ENCODE measurements around the gene CYTH4. TPM values are rescaled to one million over a fixed set of nuclear protein-coding genes. Genes with fewer than 3 reads are reported as not detected.

CYTH4 gene
- total and polyA plus RNA-seq, 10 of the 15 experiments (the other 5 are each of a cell fraction or from before 2014, with no cell fraction given), result 1.5 to 27.3 (median 16.9) TPM

DNA sequence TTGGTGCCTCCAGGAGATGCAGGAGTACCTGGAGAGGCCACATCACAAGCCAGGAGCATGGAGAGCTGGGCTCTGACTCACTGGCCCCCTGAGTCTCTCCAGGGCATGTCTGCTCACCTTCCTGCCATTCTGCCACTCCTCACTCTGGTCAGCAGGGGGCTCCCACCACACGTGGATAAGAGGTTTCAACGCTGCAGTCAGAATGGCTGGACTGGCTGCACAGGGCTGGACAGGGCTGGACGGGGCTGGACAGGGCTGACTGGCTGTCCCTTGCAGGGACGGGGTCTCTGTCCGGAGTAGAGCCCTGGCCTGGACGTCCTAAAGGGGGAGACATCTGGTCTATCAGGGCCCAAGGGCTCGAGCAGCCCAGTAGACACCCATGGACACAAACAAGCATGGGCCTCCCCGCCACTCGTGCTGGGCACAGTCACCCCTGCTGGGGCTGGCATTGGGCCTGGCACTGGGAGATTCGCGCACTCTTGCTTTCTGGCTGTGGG is 34.6 kb downstream of the CYTH4 start:
- TF ChIP-seq CHD2 (IDR thresholded peaks at IDR 0.05; ENCODE audit: borderline replicate concordance, low read depth, low read length), result peak; percentile 11; the same call in 1 of the 2 replicates
- TF ChIP-seq RUNX3 (IDR thresholded peaks at IDR 0.05; ENCODE audit: low read length), result no peak
- 0 out of 2 replicates have a peak, but pooled peaks have one; percentile 57 for TF ChIP-seq LARP7 (IDR thresholded peaks at IDR 0.05)
- TF ChIP-seq SMC3 (IDR thresholded peaks at IDR 0.05; ENCODE audit: borderline replicate concordance, low read length), result peak; percentile 90
- 0 out of 2 replicates have a peak, but pooled peaks have one; percentile 18 for TF ChIP-seq IRF4 (IDR thresholded peaks at IDR 0.05; ENCODE audit: low read depth, low read length)
- TF ChIP-seq, protein P1, sequence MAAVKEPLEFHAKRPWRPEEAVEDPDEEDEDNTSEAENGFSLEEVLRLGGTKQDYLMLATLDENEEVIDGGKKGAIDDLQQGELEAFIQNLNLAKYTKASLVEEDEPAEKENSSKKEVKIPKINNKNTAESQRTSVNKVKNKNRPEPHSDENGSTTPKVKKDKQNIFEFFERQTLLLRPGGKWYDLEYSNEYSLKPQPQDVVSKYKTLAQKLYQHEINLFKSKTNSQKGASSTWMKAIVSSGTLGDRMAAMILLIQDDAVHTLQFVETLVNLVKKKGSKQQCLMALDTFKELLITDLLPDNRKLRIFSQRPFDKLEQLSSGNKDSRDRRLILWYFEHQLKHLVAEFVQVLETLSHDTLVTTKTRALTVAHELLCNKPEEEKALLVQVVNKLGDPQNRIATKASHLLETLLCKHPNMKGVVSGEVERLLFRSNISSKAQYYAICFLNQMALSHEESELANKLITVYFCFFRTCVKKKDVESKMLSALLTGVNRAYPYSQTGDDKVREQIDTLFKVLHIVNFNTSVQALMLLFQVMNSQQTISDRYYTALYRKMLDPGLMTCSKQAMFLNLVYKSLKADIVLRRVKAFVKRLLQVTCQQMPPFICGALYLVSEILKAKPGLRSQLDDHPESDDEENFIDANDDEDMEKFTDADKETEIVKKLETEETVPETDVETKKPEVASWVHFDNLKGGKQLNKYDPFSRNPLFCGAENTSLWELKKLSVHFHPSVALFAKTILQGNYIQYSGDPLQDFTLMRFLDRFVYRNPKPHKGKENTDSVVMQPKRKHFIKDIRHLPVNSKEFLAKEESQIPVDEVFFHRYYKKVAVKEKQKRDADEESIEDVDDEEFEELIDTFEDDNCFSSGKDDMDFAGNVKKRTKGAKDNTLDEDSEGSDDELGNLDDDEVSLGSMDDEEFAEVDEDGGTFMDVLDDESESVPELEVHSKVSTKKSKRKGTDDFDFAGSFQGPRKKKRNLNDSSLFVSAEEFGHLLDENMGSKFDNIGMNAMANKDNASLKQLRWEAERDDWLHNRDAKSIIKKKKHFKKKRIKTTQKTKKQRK (IDR thresholded peaks at IDR 0.05; ENCODE audit: low read depth, low read length), result no peak
- peak; percentile 85 for TF ChIP-seq YY1 (IDR thresholded peaks at IDR 0.05; ENCODE audit: low read depth, low read length)
- TF ChIP-seq, protein P2, sequence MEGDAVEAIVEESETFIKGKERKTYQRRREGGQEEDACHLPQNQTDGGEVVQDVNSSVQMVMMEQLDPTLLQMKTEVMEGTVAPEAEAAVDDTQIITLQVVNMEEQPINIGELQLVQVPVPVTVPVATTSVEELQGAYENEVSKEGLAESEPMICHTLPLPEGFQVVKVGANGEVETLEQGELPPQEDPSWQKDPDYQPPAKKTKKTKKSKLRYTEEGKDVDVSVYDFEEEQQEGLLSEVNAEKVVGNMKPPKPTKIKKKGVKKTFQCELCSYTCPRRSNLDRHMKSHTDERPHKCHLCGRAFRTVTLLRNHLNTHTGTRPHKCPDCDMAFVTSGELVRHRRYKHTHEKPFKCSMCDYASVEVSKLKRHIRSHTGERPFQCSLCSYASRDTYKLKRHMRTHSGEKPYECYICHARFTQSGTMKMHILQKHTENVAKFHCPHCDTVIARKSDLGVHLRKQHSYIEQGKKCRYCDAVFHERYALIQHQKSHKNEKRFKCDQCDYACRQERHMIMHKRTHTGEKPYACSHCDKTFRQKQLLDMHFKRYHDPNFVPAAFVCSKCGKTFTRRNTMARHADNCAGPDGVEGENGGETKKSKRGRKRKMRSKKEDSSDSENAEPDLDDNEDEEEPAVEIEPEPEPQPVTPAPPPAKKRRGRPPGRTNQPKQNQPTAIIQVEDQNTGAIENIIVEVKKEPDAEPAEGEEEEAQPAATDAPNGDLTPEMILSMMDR (IDR thresholded peaks at IDR 0.05 in 2 of 3, conservative IDR thresholded peaks at IDR 0.05 in 1 of 3; ENCODE audit: control insufficient read depth in 2 of 3, extremely low read depth in 1 of 3, insufficient read depth in 1 of 3, low read depth in 3 of 3, low read length in 3 of 3), result peak; percentile 91 to 97 (median 96); a peak in 5 of 6 replicates
- peak; percentile 99 for TF ChIP-seq RAD21 (IDR thresholded peaks at IDR 0.05; ENCODE audit: insufficient read depth, low read depth, low read length)
- peak; percentile 42; the same call in 1 of the 2 replicates for TF ChIP-seq RB1 (IDR thresholded peaks at IDR 0.05; ENCODE audit: borderline replicate concordance)
- 0 out of 3 replicates have a peak, but pooled peaks have one; percentile 54 for TF ChIP-seq POU2F2 (IDR thresholded peaks at IDR 0.05; ENCODE audit: borderline replicate concordance, low read depth, low read length)
- TF ChIP-seq, protein P3, sequence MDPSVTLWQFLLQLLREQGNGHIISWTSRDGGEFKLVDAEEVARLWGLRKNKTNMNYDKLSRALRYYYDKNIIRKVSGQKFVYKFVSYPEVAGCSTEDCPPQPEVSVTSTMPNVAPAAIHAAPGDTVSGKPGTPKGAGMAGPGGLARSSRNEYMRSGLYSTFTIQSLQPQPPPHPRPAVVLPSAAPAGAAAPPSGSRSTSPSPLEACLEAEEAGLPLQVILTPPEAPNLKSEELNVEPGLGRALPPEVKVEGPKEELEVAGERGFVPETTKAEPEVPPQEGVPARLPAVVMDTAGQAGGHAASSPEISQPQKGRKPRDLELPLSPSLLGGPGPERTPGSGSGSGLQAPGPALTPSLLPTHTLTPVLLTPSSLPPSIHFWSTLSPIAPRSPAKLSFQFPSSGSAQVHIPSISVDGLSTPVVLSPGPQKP (IDR thresholded peaks at IDR 0.05; ENCODE audit: low read depth, low read length), result no peak
- TF ChIP-seq SP1 (IDR thresholded peaks at IDR 0.05; ENCODE audit: low read depth, low read length), result peak; percentile 18
- TF ChIP-seq RELA (IDR thresholded peaks at IDR 0.05; ENCODE audit: borderline replicate concordance, partially characterized antibody), result peak; percentile 23
- TF ChIP-seq SUZ12 (IDR thresholded peaks at IDR 0.05; ENCODE audit: unreplicated experiment), result no peak

More for the DNA sequence above, 34.6 kb downstream of the CYTH4 start:
- ATAC-seq (peak; percentile 83), FAIRE-seq (peak; percentile 97), DNase-seq (ENCODE audit: low read depth, low spot score) (no peak)
- no TSS peak for BruUV-seq (replicated peaks)
- no peak overlapping the region for H3K27ac ChIP-seq (ENCODE audit: control insufficient read depth, insufficient read depth)
- peaks cover 0 to 5% of the 10 kb centered on the region in 2 experiments; a peak in 1 of 4 replicates for H3K36me3 ChIP-seq (ENCODE audit: control insufficient read depth in 2 of 2, insufficient read depth in 2 of 2, low read length in 1 of 2)
- ChIA-PET POLR2A (interaction anchor here (0.9 to 1.4 kb wide), 2 partner anchors 49 to 117 kb away, joined by 3 to 4 read pairs; no protein-coding TSS in a partner anchor), CTCF (interaction anchor here (0.6 to 10.1 kb wide), 32 partner anchors 14 to 275 kb away, joined by 3 to 181 read pairs (median 4); partner anchors contain the start of genes CYTH4 and MFNG), RAD21 (ENCODE audit: unreplicated experiment) (interaction anchor here (0.6 to 5.7 kb wide), 15 partner anchors 14 to 275 kb away, joined by 3 to 44 read pairs (median 5); no protein-coding TSS in a partner anchor), SMC1A (ENCODE audit: uncharacterized antibody, unreplicated experiment) (interaction anchor here (0.6 to 7.5 kb wide), 19 partner anchors 15 to 275 kb away, joined by 3 to 65 read pairs (median 5); partner anchors contain the start of gene ELFN2)
- H3K9ac ChIP-seq (ENCODE audit: control insufficient read depth, insufficient read depth, low read length), result no peak overlapping the region
- WGBS (ENCODE audit: insufficient coverage, insufficient replicate concordance, low lambda C conversion rate, missing lambda C conversion rate), result 13% methylated on average over 11 of the region's 11 CpGs
- H2AFZ ChIP-seq (ENCODE audit: control insufficient read depth, low read depth, low read length), result no peak overlapping the region
- H3K27me3 ChIP-seq (replicated peaks in 1 of 2; ENCODE audit: control insufficient read depth in 2 of 2, insufficient read depth in 2 of 2, low read length in 1 of 2), result peaks cover 0 to 1% of the 10 kb centered on the region in 2 experiments; a peak in 1 of 4 replicates
- H3K4me3 ChIP-seq, result no peak overlapping the region
- H3K4me1 ChIP-seq (ENCODE audit: control insufficient read depth, insufficient read depth, low read length), result peaks cover 21% of the 10 kb centered on the region
- in situ Hi-C loops (cut with MboI) (loop anchor here (5.0 kb wide), 1 partner anchor 140 kb away; no protein-coding TSS in a partner anchor), intact Hi-C loops (cut with micrococcal nuclease; ENCODE audit: unreplicated experiment) (loop anchor here (1.0 to 10.0 kb wide), 5 partner anchors 50 to 248 kb away; partner anchors contain the start of gene CDC42EP1)
- no peaks in the 10 kb centered on the region for H4K20me1 ChIP-seq (ENCODE audit: control insufficient read depth, insufficient read depth)
- H3K79me2 ChIP-seq (ENCODE audit: control insufficient read depth, insufficient read depth, low read length), result no peaks in the 10 kb centered on the region
- no peaks in the 10 kb centered on the region for H3K9me3 ChIP-seq (replicated peaks; ENCODE audit: control insufficient read depth, insufficient read depth, low read length)
- no peak overlapping the region for H3K4me2 ChIP-seq (ENCODE audit: control insufficient read depth, insufficient read depth)

All from GM12878 (cell line).